NCI-H2171 treated with DMSO at 0.1 percent for 48 hours (cell line): ENCODE data around the gene CREB5.
"Not testable (repeated sequence)": the region's sequence is repeated elsewhere in the genome, so short reads cannot be mapped to it uniquely, and the experiment has no call there.

Experiments
- DNase-seq: peaks from one replicate; lab custom pipeline; 2025; lab: John Stamatoyannopoulos, UW

CREB5 gene

GRCh38 chr7:28411876-28412662, at the start of gene CREB5:
Gene CREB5, plus strand, starts transcription at chr7:28412518. Its CDS starts 397 bp downstream, at chr7:28412915.
- no peak for DNase-seq

- DNase-seq, result no peak
Observed at GRCh38 chr7:28362812-28363211, 49.5 kb upstream of the CREB5 start.

GRCh38 chr7:28364082-28364481, 48.2 kb upstream of the CREB5 start:
- no peak for DNase-seq

- no peak for DNase-seq
Observed at GRCh38 chr7:28369523-28369922, 42.8 kb upstream of the CREB5 start.

- DNase-seq, result no peak
Observed at GRCh38 chr7:28371846-28372245, 40.5 kb upstream of the CREB5 start.

GRCh38 chr7:28373990-28374389, 38.3 kb upstream of the CREB5 start:
- no peak for DNase-seq

GRCh38 chr7:28375729-28376128, 36.6 kb upstream of the CREB5 start:
- DNase-seq, result no peak

GRCh38 chr7:28376634-28377033, 35.7 kb upstream of the CREB5 start:
- DNase-seq, result no peak

- peak; percentile 13 for DNase-seq
Observed at GRCh38 chr7:28378574-28379149, 33.7 kb upstream of the CREB5 start.

- DNase-seq, result no peak
Observed at GRCh38 chr7:28381466-28381865, 30.9 kb upstream of the CREB5 start.

- DNase-seq, result no peak
Observed at GRCh38 chr7:28382144-28382543, 30.2 kb upstream of the CREB5 start.

- peak; percentile 28 for DNase-seq
Observed at GRCh38 chr7:28383975-28384374, 28.3 kb upstream of the CREB5 start.

- peak; percentile 77 for DNase-seq
Observed at GRCh38 chr7:28389504-28390395, 22.6 kb upstream of the CREB5 start.

GRCh38 chr7:28390426-28390825, 21.9 kb upstream of the CREB5 start:
- no peak for DNase-seq

- DNase-seq, result no peak
Observed at GRCh38 chr7:28392289-28392688, 20.0 kb upstream of the CREB5 start.

GRCh38 chr7:28395404-28395803, 16.9 kb upstream of the CREB5 start:
- no peak for DNase-seq

GRCh38 chr7:28395831-28396230, 16.5 kb upstream of the CREB5 start:
- no peak for DNase-seq

- no peak for DNase-seq
Observed at GRCh38 chr7:28397141-28397540, 15.2 kb upstream of the CREB5 start.

GRCh38 chr7:28400838-28401360, 11.4 kb upstream of the CREB5 start:
- no peak for DNase-seq

- not testable (repeated sequence) for DNase-seq
Observed at GRCh38 chr7:28401567-28401966, 10.8 kb upstream of the CREB5 start.

GRCh38 chr7:28405662-28406061, 6.7 kb upstream of the CREB5 start:
- DNase-seq, result no peak

- no peak for DNase-seq
Observed at GRCh38 chr7:28406192-28406591, 6.1 kb upstream of the CREB5 start.
